MM.1S (cell line): ENCODE results near the gene ARPC3.
"Not testable (repeated sequence)": the region's sequence is repeated elsewhere in the genome, so short reads cannot be mapped to it uniquely, and the experiment has no call there.

Experiments
- DNase-seq: peaks from one replicate; pipeline ENCODE4 v3.0.0-alpha.2; 2015
- H2AFZ ChIP-seq: fragments of 300-600 bp; sonication (generic); 2 replicates; pipeline ENCODE4 v1.6.0; 2016; ENCODE audit warnings: antibody characterized with exemption, low read length
- H3F3A ChIP-seq: fragments of 300-600 bp; sonication (generic); 2 replicates; pipeline ENCODE4 v1.6.1; 2016; ENCODE audit warnings: mild to moderate bottlenecking, antibody characterized with exemption, low read length, moderate library complexity, mixed read lengths; ENCODE audit not compliant: insufficient read depth
- H3K27ac ChIP-seq: fragments of 300-600 bp; sonication (generic); 2 replicates; pipeline ENCODE4 v1.5.1; 2016; ENCODE audit warnings: mild to moderate bottlenecking, low read length
- H3K27me3 ChIP-seq: fragments of 300-600 bp; sonication (generic); replicated peaks from 2 replicates; pipeline ENCODE4 v1.6.0; 2016; ENCODE audit warnings: low read length; ENCODE audit not compliant: insufficient read depth
- H3K36me3 ChIP-seq: fragments of 300-600 bp; sonication (generic); replicated peaks from 2 replicates; pipeline ENCODE4 v1.6.1; 2016; ENCODE audit warnings: mild to moderate bottlenecking, low read length, mixed read lengths; ENCODE audit not compliant: insufficient read depth
- H3K4me1 ChIP-seq: fragments of 300-600 bp; sonication (generic); 2 replicates; pipeline ENCODE4 v1.6.1; 2016; ENCODE audit warnings: low read length, mixed read lengths
- H3K4me2 ChIP-seq: fragments of 300-600 bp; sonication (generic); 2 replicates; pipeline ENCODE4 v1.6.0; 2016; ENCODE audit warnings: low read depth, low read length
- H3K4me3 ChIP-seq: fragments of 300-600 bp; sonication (generic); 2 replicates; pipeline ENCODE4 v1.5.1; 2016; ENCODE audit warnings: low read length, mixed read lengths
- H3K79me2 ChIP-seq: fragments of 300-600 bp; sonication (generic); 2 replicates; pipeline ENCODE4 v1.6.1; 2016; ENCODE audit warnings: mixed run types, low read length, mixed read lengths
- H3K9ac ChIP-seq: fragments of 300-600 bp; sonication (generic); 2 replicates; pipeline ENCODE4 v1.6.1; 2016; ENCODE audit warnings: low read length, mixed read lengths
- H3K9me2 ChIP-seq: fragments of 300-600 bp; sonication (generic); replicated peaks from 2 replicates; pipeline ENCODE4 v1.6.1; 2016; ENCODE audit warnings: mild to moderate bottlenecking, low read length, mixed read lengths; ENCODE audit not compliant: insufficient read depth
- H3K9me3 ChIP-seq: fragments of 300-600 bp; sonication (generic); replicated peaks from 2 replicates; pipeline ENCODE4 v1.6.1; 2016; ENCODE audit warnings: mild to moderate bottlenecking, low read length, mixed read lengths; ENCODE audit not compliant: insufficient read depth
- H4K20me1 ChIP-seq: fragments of 300-600 bp; sonication (generic); 2 replicates; pipeline ENCODE4 v1.6.1; 2016; ENCODE audit warnings: mild to moderate bottlenecking, low read length, moderate library complexity, mixed read lengths; ENCODE audit not compliant: insufficient read depth
- CTCF ChIP-seq: fragments of 300-600 bp; sonication (generic); IDR thresholded peaks from 2 replicates; pipeline ENCODE4 v1.5.1; 2016; ENCODE audit warnings: antibody characterized with exemption, low read length, mixed read lengths
- EZH2 ChIP-seq: fragments of 300-600 bp; sonication (generic); optimal IDR thresholded peaks from 2 replicates; pipeline ENCODE3; 2017; ENCODE audit warnings: low read depth, mild to moderate bottlenecking, antibody characterized with exemption, low read length, mixed read lengths
- EZH2phosphoT487 ChIP-seq: fragments of 300-600 bp; sonication (generic); IDR thresholded peaks from 2 replicates; pipeline ENCODE4 v1.6.1; 2018; ENCODE audit warnings: antibody characterized with exemption, low read length

The ARPC3 gene

DNA sequence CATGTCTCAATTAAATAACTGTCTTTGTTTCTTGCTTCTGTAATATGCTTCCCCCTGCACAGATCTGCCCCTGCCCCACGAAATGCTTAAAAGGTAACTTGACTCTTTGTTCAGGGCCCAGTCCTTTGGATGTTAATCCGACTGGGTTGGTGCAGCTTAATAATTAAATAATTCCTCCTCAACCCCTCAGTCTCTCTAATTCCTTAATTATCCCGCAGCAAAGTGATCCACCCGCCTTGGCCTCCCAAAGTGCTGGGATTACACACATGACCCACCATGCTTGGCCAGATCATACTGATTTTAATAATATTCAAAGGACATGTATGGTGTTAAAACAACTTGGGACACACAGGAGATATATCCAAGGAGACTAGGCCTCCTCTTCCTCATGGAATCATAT is 28.4 kb downstream of the ARPC3 start:
- H3K9me2 ChIP-seq: no peaks in the 10 kb centered on the region
- no peak for DNase-seq
- H3K4me3 ChIP-seq: no peak overlapping the region
- H3F3A ChIP-seq: no peaks in the 10 kb centered on the region
- no peak overlapping the region for H3K27ac ChIP-seq
- no peak overlapping the region for H3K4me2 ChIP-seq
- H3K79me2 ChIP-seq: no peaks in the 10 kb centered on the region
- TF ChIP-seq EZH2: no peak
- no peak for TF ChIP-seq EZH2phosphoT487
- no peak for TF ChIP-seq CTCF
- H3K9ac ChIP-seq: no peak overlapping the region
- H4K20me1 ChIP-seq: no peaks in the 10 kb centered on the region
- H3K9me3 ChIP-seq: no peaks in the 10 kb centered on the region
- no peaks in the 10 kb centered on the region for H3K27me3 ChIP-seq
- no peak overlapping the region for H2AFZ ChIP-seq
- H3K4me1 ChIP-seq: no peaks in the 10 kb centered on the region
- H3K36me3 ChIP-seq: no peaks in the 10 kb centered on the region

GRCh38 chr12:110421159-110421661 is 28.9 kb downstream of the ARPC3 start:
- Histone ChIP-seq H3K9me2 (no peaks in the 10 kb centered on the region), H4K20me1 (no peaks in the 10 kb centered on the region), H2AFZ (no peak overlapping the region), H3K4me3 (no peak overlapping the region), H3K27me3 (no peaks in the 10 kb centered on the region), H3K27ac (no peak overlapping the region), H3K4me1 (no peaks in the 10 kb centered on the region), H3F3A (no peaks in the 10 kb centered on the region), H3K4me2 (no peak overlapping the region), H3K9ac (no peak overlapping the region), H3K9me3 (no peaks in the 10 kb centered on the region), H3K36me3 (no peaks in the 10 kb centered on the region), H3K79me2 (no peaks in the 10 kb centered on the region)
- no peak for DNase-seq
- TF ChIP-seq EZH2 (no peak), CTCF (no peak), EZH2phosphoT487 (no peak)

GRCh38 chr12:110420644-110421043 is 29.5 kb downstream of the ARPC3 start:
- not testable (repeated sequence) for H3K4me2 ChIP-seq

GRCh38 chr12:110417113-110417512 is 33.0 kb downstream of the ARPC3 start:
- H3K9me2 ChIP-seq, H3K4me1 ChIP-seq, H3K36me3 ChIP-seq, H3K27ac ChIP-seq, H3K9ac ChIP-seq, H3F3A ChIP-seq, H3K4me2 ChIP-seq, H2AFZ ChIP-seq, H4K20me1 ChIP-seq, H3K79me2 ChIP-seq, H3K4me3 ChIP-seq, H3K9me3 ChIP-seq, DNase-seq, H3K27me3 ChIP-seq: not testable (repeated sequence)

More at GRCh38 chr12:110420644-110421043, 29.5 kb downstream of the ARPC3 start:
- not testable (repeated sequence) for H3K9me3 ChIP-seq, H3K27ac ChIP-seq, H3K9ac ChIP-seq, DNase-seq, H3K36me3 ChIP-seq, H3F3A ChIP-seq, H3K4me3 ChIP-seq, H3K4me1 ChIP-seq, H3K9me2 ChIP-seq, H2AFZ ChIP-seq, H3K27me3 ChIP-seq, H4K20me1 ChIP-seq, H3K79me2 ChIP-seq

DNA sequence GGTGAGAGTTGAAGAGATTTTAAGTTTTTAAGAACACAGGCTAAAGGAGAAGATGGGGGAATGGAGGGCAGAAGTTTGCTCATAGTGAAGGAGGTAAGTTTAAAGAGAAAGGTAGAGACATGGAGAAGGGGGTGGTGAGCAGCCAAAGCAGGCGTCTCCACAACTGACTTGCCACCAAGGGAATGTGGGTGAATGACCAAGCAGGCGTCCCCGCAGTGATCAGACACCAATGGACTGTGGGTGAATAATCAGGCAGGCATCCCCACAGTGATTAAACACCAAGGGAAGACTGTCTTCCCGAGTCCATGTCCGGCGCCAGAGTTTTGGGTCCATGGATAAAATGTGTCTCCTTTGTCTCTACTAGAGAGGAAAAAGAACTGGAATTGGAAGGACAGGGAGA is 40.1 kb downstream of the ARPC3 start:
- H3K4me1 ChIP-seq, H3K4me2 ChIP-seq, H4K20me1 ChIP-seq, H2AFZ ChIP-seq, H3K27ac ChIP-seq, H3F3A ChIP-seq, H3K9ac ChIP-seq, H3K9me2 ChIP-seq, DNase-seq, H3K79me2 ChIP-seq, H3K4me3 ChIP-seq, H3K9me3 ChIP-seq, H3K27me3 ChIP-seq, H3K36me3 ChIP-seq: not testable (repeated sequence)

- not testable (repeated sequence) for DNase-seq, H3K27me3 ChIP-seq, H3K27ac ChIP-seq, H3K4me1 ChIP-seq, H3K4me3 ChIP-seq, H4K20me1 ChIP-seq, H3K4me2 ChIP-seq, H3K9ac ChIP-seq, H3K9me2 ChIP-seq, H2AFZ ChIP-seq, H3F3A ChIP-seq, H3K9me3 ChIP-seq, H3K36me3 ChIP-seq
- H3K79me2 ChIP-seq: peaks cover 32% of the 10 kb centered on the region
These were observed 44.9 kb downstream of the ARPC3 start for GRCh38 chr12:110405126-110405662.
